Endothelial cell (in vitro differentiated cells): ENCODE results near the gene GADD45G. TPM values are rescaled to one million over a fixed set of nuclear protein-coding genes. Genes with fewer than 3 reads are reported as not detected.

Experiments
- DNase-seq: peaks from one replicate; pipeline ENCODE4 v3.0.0; 2021; ENCODE audit warnings: low spot score
- H3K27ac Mint-ChIP-seq: one replicate; pipeline ENCODE4 v1.8.0; 2021; ENCODE audit warnings: mixed read lengths, inconsistent platforms; ENCODE audit not compliant: unreplicated experiment
- H3K27me3 Mint-ChIP-seq: one replicate; pipeline ENCODE4 v1.8.0; 2021; ENCODE audit warnings: mild to moderate bottlenecking, moderate library complexity, mixed read lengths, inconsistent platforms; ENCODE audit not compliant: unreplicated experiment
- H3K36me3 Mint-ChIP-seq: one replicate; pipeline ENCODE4 v1.8.0; 2021; ENCODE audit warnings: mild to moderate bottlenecking, low read depth, mixed read lengths, inconsistent platforms; ENCODE audit not compliant: unreplicated experiment
- H3K4me1 Mint-ChIP-seq: one replicate; pipeline ENCODE4 v1.8.0; 2021; ENCODE audit warnings: mild to moderate bottlenecking, mixed read lengths, inconsistent platforms; ENCODE audit not compliant: unreplicated experiment
- H3K4me3 Mint-ChIP-seq: one replicate; pipeline ENCODE4 v1.8.0; 2021; ENCODE audit warnings: mild to moderate bottlenecking, mixed read lengths, inconsistent platforms; ENCODE audit not compliant: unreplicated experiment
- H3K9me3 Mint-ChIP-seq: one replicate; pipeline ENCODE4 v1.8.0; 2021; ENCODE audit warnings: mixed read lengths, inconsistent platforms; ENCODE audit not compliant: unreplicated experiment
- CTCF ChIP-seq: fragments of 200-600 bp; sonication (generic); IDR thresholded peaks from one replicate; pipeline ENCODE4 v1.5.0; 2021; ENCODE audit warnings: antibody characterized with exemption; ENCODE audit not compliant: unreplicated experiment
- total RNA-seq: library from RNA; stranded (reverse); fragmentation: NEBNext Ultra II Directional; extraction: Animal tissue kit (Norgen Biotek cat#: 25700); gene quantifications from one replicate; pipeline ENCODE4 v1.2.1, GENCODE V29; 2021; ENCODE audit not compliant: unreplicated experiment

Gene GADD45G
- total RNA-seq, 1 donor from 2014 or later: 6.2 TPM

GRCh38 chr9:89630508-89630907, 25.7 kb downstream of the GADD45G start:
- no peak for TF ChIP-seq CTCF
- Mint-ChIP-seq H3K27me3 (no peaks in the 10 kb centered on the region), H3K4me1 (peaks cover 6% of the 10 kb centered on the region), H3K36me3 (no peaks in the 10 kb centered on the region), H3K27ac (no peak overlapping the region), H3K9me3 (no peaks in the 10 kb centered on the region), H3K4me3 (no peak overlapping the region)
- DNase-seq: no peak

- Mint-ChIP-seq H3K4me1 (peaks cover 6% of the 10 kb centered on the region), H3K4me3 (no peak overlapping the region), H3K9me3 (no peaks in the 10 kb centered on the region), H3K36me3 (no peaks in the 10 kb centered on the region), H3K27ac (no peak overlapping the region), H3K27me3 (no peaks in the 10 kb centered on the region)
- DNase-seq: no peak
- no peak for TF ChIP-seq CTCF
Measured at GRCh38 chr9:89631384-89631783, 26.6 kb downstream of the GADD45G start.

- H3K27ac Mint-ChIP-seq: no peak overlapping the region
- no peaks in the 10 kb centered on the region for H3K36me3 Mint-ChIP-seq
- H3K27me3 Mint-ChIP-seq: no peaks in the 10 kb centered on the region
- H3K4me1 Mint-ChIP-seq: peaks cover 6% of the 10 kb centered on the region
- DNase-seq: no peak
- no peak for TF ChIP-seq CTCF
- no peak overlapping the region for H3K4me3 Mint-ChIP-seq
- H3K9me3 Mint-ChIP-seq: no peaks in the 10 kb centered on the region
Measured at GRCh38 chr9:89632192-89632733, 27.5 kb downstream of the GADD45G start.

- DNase-seq: no peak
- no peak overlapping the region for H3K4me3 Mint-ChIP-seq
- no peaks in the 10 kb centered on the region for H3K9me3 Mint-ChIP-seq
- TF ChIP-seq CTCF: no peak
- H3K27ac Mint-ChIP-seq: no peak overlapping the region
- H3K4me1 Mint-ChIP-seq: peaks cover 6% of the 10 kb centered on the region
- H3K27me3 Mint-ChIP-seq: no peaks in the 10 kb centered on the region
- H3K36me3 Mint-ChIP-seq: no peaks in the 10 kb centered on the region
Measured at GRCh38 chr9:89632736-89633135, 27.9 kb downstream of the GADD45G start.

- Mint-ChIP-seq H3K9me3 (no peaks in the 10 kb centered on the region), H3K27ac (no peak overlapping the region), H3K27me3 (no peaks in the 10 kb centered on the region), H3K4me3 (no peak overlapping the region), H3K4me1 (peaks cover 6% of the 10 kb centered on the region), H3K36me3 (no peaks in the 10 kb centered on the region)
- TF ChIP-seq CTCF: no peak
- DNase-seq: no peak
Measured at GRCh38 chr9:89633404-89633803, 28.6 kb downstream of the GADD45G start.
